NCI-H2227 (cell line): ENCODE results near the gene KDM2A.
"Not testable (repeated sequence)": the region's sequence is repeated elsewhere in the genome, so short reads cannot be mapped to it uniquely, and the experiment has no call there.

Experiments
- DNase-seq: peaks from one replicate; lab custom pipeline; 2025; ENCODE audit not compliant: unreplicated experiment; lab: John Stamatoyannopoulos, UW

KDM2A gene

DNA sequence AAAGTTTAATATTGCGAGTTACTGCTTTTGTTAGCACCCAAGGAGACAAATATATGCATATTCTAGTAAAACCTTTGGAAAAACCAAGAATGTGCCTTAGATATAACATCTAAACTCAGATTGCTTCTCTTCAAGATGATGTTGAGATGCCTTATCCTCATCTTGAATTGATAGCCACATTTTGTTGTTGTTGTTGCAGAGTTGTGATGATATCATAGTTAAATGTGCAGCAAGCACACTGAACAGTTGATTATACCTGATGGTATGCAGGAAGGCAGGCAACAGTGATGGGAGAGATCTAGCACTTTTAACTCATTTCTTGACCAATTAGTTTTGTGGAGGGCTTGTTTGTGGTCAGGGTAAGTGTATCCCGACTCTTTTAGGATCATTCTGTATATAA lies 48.0 kb downstream of the KDM2A start:
- DNase-seq, result no peak

DNA sequence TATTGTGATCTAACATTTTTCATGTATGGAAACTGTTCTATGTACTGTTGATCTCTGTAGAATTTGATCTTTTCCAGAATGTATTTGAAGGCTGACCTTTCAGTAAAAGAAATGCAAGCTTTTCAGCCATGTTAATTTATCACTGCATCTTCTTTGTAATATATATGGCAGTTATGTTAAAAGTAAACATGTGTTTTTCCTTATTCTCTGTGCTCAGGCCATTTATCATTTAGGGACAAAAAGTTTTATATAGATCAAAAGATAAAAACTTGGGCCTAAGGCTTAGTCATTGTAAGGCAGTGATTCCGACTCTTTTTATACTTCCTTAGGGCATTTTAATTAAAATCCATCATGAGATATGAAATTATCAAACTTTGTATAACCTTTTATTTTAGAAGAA lies 48.7 kb downstream of the KDM2A start:
- DNase-seq, result no peak

DNA sequence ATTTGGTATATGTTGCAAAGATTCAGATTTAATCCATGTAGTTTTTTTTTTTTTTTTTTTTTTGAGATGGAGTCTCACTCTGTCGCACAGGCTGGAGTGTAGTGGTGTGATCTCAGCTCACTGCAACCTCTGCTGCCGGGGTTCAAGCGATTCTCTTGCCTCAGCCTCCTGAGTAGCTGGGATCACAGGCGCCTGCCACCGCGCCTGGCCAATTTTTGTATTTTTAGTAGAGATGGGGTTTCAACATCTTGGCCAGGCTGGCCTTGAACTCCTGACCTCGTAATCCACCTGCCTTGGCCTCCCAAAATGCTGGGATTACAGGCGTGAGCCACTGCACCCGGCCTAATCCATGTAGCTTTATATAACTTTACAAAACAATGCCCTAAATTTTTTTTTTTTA lies 49.8 kb downstream of the KDM2A start:
- DNase-seq, result not testable (repeated sequence)

DNA sequence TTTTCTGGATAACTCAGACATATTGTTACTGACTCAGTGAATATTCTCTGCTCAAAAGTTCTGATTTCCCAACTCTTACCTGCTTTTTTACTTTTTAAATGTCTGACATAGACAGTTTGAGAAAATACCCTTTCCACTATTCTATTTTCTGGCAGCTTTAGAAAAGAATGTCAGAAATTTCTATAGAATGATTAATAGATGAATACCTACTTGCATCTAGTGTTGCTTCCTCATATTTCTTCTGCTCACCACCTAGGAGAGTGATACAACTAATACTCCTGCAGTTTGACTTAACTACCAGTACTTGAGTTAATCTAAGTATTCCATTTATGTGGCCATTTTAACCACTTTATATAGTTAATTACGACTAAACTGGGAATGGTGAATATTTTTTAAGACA lies 55.2 kb downstream of the KDM2A start:
- DNase-seq, result no peak

DNA sequence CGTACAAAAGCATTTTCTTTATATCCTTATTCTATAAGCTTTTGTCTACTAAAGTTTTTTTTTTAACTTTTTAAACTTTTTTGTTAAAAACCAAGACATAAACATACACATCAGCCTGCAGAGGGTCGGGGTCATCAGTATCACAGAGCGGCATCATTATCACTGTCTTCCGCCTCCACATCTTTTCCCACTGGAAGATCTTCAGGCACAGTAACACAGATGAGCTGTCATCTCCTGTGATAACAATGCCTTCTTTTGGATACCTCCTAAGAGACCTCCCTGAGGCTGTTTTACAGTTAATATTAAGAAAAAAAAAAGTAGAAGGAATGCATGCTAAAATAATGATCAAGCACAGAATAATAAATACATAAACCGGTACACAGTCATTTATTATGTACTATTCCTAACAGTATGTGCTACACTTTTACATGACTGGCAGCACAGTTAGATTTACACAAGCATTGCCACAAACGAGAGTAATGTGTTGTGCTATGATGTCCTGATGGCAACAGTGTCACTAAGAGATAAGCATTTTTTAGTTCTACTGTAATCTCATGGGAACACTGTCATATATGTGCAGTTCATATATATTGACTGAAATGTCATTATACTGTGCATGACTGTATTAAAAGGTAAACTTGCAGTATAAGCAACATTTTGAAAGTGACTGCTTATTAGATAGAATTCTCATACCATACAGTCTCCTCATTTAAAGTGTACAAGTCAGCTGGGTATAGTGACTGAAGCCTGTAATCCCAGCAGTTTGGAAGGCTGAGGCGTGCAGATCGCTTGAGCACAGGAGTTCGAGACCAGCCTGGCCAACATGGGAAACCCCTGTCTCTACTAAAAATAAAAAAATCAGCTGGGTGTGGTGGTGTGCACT lies 58.6 kb downstream of the KDM2A start:
- no peak for DNase-seq

DNA sequence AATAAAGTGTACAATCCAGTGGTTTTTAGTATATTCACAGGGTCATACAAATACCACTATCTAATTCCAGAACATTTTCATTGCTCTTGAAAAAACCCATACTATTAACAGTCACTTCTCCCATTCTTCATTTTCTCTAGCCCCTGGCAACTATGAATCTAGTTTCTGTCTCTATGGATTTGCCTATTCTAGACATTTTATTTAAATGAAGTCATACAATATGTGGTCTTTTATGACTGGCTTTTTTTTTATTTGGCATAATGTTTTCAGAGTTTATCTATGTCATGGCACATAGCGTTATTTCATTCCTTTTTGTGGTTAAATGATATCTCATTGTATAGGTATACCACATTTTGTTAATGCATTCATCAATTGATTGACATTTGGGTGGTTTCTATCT lies 59.4 kb downstream of the KDM2A start:
- no peak for DNase-seq

DNA sequence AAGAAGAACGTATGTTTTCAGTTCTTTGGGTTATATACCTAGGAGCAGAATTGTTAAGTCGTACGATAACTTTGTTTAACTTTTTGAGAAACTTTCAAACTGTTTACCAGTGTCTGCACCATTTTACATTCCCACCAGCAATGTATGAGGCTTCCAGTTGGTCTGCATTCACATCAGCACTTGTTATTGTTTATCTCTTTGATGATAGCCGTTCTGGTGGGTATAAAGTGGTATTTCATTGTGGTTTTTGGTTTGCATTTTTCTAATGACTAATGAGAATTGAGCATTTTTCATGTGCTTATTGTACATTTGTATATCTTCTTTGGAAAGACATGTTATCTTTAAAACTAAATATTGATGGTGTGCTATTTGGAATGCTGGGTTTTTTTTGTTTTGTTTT lies 59.8 kb downstream of the KDM2A start:
- DNase-seq, result no peak

DNA sequence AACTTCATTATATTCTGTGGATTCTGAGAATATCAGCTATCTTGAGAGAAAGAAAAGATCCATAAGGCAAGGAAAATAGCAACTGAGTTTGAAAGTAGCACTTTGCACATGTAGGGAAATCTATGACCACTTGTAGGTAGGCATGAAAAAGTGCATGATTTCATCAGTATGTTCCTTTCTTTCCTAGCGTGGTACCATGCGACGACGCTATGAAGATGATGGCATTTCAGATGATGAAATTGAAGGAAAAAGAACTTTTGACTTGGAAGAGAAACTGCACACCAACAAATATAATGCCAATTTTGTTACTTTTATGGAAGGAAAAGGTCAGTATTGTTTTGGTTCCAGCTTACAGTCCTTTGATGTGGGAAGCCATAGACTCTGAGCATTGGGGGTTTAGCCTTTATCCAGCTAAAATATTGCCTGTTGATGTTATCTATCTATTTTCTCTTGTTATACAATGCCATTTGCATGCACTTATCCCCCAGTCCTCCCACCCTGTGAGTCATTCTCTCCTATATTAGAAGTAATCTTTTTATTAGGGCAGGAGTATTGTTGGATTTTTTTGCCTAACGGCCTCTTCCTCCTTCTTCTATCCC lies 60.9 kb downstream of the KDM2A start:
- no peak for DNase-seq

DNA sequence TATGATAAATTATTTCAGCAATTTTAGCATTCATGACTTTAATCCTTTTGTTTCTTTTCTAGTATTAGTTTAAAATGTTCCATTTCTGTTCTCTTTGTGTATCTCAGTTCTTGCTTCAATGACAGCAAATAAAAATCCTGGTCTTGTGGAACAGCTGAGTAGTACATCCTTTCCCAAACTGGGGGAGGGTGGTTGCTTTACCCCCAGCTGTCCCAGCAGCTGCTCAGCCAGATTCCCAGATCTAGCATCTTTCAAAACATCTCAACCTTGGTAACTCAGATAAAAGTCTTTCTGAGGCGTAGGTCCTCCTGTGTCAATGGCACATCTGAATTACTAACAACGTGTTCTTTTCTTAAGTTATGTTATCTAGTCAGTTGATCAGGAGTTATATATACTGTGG lies 75.0 kb downstream of the KDM2A start:
- DNase-seq, result no peak

DNA sequence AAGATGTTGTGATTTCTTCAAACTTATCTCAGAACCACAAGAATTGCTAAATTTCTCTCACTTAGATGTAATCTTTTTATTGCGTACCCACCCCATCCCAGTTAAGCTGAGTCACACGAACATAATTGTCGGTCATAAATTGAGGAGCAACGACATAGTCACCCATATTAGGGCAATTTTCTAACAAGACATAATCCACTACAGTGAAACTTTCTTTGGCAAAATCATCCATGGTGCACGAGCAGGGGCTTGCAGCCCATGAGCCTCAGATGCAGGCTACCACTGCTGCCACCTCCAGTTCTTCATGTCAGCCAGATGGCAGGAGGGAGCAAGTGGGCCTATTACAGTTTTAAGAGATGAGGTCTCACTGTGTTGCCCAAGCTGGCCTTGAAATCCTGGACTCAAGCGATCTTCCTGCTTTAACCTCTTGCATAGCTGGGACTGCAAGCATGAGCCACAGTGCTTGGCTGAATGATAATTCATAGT lies 77.0 kb downstream of the KDM2A start:
- no peak for DNase-seq

DNA sequence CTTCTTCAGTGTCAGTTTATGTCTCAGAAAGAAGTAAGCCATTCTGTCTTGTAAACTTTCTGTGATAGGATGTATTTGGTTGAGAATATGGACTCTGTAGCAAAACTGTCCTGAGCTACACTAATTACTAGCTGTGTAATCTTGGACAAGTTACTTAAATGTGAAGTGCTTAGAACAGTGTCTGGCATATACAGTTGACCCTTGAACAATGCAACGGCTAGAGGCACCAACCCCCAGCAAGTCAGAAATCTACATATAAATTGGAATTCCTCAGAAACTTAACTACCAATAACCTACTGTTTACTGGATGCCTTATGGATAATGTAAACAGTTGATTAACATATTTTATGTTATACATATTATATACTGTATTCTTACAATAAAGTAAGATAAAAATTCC lies 78.5 kb downstream of the KDM2A start:
- no peak for DNase-seq

DNA sequence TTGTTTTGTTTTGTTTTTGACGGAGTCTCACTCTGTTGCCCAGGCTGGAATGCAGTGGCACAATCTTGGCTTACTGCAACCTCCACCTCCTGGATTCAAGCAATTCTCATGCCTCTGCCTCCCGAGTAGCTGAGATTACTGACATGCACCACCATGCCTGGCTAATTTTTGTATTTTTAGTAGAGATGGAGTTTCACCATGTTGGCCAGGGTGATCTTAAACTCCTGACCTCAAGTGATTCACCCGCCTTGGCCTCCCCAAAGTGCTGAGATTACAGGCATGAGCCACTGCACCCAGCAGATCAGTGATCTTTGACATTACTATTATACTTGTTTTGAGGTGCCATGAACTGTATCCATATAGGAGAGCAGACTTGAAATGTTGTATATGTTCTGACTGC lies 79.7 kb downstream of the KDM2A start:
- not testable (repeated sequence) for DNase-seq

DNA sequence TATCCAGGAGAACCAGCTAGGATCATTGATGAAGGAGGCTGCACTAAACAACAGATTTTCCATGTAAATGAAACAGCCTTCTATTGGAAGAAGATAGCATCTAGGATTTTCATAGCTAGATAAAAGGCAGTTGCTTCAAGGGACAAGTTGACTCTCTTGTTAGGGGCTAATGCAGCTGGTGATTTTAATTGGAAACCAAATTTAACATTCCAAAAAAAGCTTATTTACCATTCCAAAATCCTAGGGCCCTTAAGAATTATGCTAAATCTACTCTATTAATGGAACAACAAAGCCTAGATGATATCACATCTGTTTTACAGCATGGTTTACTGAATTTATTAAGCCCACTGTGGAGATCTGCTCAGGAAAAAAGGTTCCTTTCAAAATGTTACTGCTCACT lies 80.7 kb downstream of the KDM2A start:
- DNase-seq, result no peak

DNA sequence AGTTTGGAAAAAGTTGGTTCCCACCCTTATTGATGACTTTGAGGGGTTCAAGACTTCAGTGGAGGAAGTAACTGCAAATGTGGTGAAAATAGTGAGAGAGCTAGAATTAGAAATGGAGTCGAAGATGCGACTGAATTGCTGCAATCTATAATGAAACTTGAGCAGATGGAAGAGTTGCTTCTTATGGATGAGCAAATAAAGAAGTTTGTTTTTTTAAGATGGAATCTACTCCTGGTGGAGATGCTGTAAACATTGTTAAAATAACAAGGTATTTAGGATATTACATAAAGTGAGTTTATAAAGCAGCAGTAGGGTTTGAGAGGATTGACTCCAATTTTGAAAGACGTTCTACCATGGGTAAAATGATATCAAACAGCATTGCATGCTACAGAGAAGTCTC lies 83.0 kb downstream of the KDM2A start:
- DNase-seq, result no peak

DNA sequence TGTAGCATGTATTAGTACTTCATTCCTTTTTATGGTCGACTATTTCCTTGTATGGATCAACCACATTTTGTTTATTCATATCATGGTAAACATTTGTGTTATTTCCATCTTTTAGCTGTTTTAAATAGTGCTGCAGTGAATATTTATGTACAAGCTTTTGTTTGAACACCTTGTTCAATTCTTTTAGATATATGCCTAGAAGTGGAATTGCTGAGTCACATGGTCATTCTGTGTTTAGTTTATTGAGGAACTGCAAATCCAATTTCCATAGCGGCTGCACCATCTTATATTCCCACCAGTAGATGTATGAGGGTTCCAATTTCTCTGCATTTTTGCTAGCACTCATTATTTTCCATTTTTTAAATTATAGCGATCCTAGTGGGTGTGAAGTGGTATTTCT lies 85.8 kb downstream of the KDM2A start:
- DNase-seq, result no peak

DNA sequence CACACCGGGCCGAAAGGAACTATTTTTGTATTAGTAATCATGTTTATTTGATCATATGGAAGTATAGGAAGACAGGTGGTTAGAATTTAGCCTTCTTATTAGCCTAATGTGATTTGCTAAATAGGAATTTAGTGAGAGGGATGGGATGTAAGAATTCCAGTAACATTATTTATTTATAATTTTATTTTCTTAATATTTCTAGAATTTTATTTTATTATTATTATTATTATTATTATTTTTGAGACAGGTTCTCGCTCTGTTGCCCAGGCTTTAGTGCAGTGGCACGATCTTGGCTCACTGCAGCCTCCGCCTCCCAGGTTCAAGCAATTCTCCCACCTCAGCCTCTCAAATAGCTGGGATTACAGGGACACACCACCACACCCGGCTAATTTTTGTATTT lies 90.2 kb downstream of the KDM2A start:
- DNase-seq, result not testable (repeated sequence)

DNA sequence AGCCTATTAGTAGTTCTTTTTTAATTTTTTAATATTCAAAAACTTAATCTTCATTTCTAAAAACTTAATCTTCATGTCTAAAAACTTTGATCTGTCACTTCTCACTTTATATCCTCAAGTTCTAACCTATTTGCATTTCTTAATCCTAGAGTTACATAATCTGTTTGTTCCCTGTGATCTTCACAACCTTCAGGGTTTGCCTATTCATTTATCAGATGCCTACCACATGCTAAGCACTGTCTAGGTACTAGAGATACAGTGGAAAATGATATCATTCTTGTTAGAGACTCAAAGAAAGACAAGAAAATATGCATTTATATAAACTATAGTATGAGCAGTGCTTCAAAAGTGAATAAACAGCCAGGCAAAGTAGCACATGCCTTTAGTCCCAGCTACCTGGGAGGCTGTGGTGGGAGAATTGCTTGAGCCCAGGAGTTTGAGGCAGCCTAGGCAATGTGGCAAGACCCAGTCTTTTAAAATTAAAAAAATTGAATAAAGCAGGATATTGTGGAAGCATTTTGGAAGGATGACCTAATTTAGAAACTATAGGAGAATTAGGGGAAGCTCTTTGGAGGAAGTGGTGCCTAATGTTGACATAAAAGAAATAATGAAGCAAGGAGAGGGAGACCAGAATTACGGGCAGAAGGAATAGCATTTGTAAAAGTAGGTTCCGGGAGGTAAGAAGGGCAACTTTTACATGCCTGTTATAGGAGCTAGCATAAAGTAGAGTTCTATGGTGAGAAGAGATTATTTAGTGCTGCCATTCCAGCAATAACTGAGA lies 92.8 kb downstream of the KDM2A start:
- no peak for DNase-seq

DNA sequence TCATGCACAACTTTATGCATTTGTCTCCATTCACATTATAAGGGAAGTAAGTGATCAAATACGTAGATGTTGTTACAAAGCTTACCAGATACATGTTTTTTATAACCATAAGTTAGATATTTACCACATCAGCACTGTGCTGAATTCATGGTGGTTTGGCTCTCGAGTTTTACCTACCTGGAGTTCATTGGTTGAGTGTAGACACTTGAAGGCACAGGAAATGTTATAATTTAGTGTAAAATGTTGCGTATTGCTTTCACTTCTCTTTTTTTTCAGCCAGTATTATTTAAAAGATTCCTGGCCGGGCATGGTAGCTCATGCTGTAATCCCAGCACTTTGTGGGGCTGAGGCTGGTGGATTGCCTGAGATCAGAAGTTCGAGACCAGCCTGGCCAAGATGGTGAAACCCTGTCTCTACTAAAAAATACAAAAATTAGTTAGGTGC lies 94.1 kb downstream of the KDM2A start:
- no peak for DNase-seq

DNA sequence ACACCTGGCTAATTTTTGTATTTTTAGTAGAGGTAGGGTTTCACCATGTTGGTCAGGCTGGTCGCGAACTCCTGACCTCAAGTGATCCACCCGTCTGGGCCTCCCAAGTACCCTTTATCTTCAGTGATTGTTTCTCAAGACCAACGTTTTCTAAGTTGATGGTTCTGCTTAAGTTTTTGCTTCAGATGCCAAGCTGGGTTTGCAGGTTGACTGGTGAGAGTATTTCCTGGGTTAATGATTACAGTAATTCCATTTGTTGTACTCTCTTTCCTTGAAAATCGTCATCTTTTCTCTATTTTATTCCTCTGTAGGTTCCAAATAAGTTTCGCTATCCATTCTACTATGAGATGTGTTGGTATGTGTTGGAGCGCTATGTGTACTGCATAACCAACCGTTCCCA lies 108.7 kb downstream of the KDM2A start:
- no peak for DNase-seq

DNA sequence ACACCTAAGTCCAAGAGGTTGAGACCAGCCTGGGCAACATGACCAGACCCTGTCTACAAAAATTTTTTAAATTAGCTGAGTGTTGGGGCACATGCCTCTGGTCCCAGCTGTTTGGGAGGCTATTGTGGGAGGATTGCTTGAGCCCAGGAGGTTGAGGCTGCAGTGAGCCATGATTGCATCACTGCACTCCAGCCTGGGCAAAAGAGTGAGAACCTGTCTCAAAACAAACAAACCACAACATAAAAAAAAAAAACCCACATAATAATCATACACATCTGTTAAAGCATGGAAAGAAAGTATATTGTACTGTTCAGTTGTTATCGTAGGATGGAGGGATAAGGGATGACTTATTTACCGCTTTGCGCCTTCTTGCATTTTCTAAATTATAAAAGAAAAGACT lies 111.3 kb downstream of the KDM2A start:
- DNase-seq, result no peak

DNA sequence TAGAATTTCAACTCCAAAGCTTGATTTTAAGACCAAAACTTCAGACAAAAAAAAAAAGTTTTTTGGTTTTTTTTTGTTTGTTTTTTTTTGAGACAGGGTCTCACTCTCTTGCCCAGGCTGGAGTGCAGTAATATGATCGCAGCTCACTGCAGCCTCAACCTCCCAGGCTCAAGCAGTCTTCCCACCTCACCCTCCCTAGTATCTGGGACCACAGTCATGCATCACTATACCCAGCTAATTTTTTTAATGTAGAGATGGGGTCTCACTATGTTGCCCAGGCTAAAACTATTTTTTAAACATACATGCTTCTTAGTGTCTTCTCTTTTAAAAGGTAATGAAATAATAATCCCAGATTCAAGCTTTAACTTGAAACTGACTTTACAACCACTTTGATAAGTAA lies 111.8 kb downstream of the KDM2A start:
- no peak for DNase-seq
